GM10266 (cell line): Measurements from ENCODE around the gene TGFBR2.

Source experiments
- DNase-seq: peaks from one replicate; pipeline ENCODE4 v3.0.0; 2012; ENCODE audit errors: extremely low spot score
- CTCF ChIP-seq: IDR thresholded peaks from 2 replicates; pipeline ENCODE4 v1.5.1; 2012; ENCODE audit warnings: mild to moderate bottlenecking, low read depth; ENCODE audit not compliant: control insufficient read depth, insufficient read depth; ENCODE audit errors: missing control alignments

The TGFBR2 gene

GRCh38 chr3:30631243-30631904 is 25.0 kb downstream of the TGFBR2 start:
- TF ChIP-seq CTCF: no peak
- no peak for DNase-seq

- no peak for DNase-seq
Measured at GRCh38 chr3:30632065-30632464, 25.7 kb downstream of the TGFBR2 start.

GRCh38 chr3:30632521-30632920 is 26.1 kb downstream of the TGFBR2 start:
- TF ChIP-seq CTCF: no peak
- DNase-seq: no peak

More at GRCh38 chr3:30632065-30632464, 25.7 kb downstream of the TGFBR2 start:
- no peak for TF ChIP-seq CTCF

GRCh38 chr3:30633718-30634117 is 27.3 kb downstream of the TGFBR2 start:
- no peak for DNase-seq
- TF ChIP-seq CTCF: no peak

- TF ChIP-seq CTCF: no peak
- DNase-seq: no peak
Measured at GRCh38 chr3:30634761-30635735, 28.6 kb downstream of the TGFBR2 start.

GRCh38 chr3:30637310-30638219 is 31.2 kb downstream of the TGFBR2 start:
- TF ChIP-seq CTCF: no peak
- no peak for DNase-seq
